Kidney epithelial cell (primary cell): ENCODE results near the gene CFAP61. TPM values are rescaled to one million over a fixed set of nuclear protein-coding genes. Genes with fewer than 3 reads are reported as not detected.

Source experiments
- DNase-seq: peaks from one replicate; pipeline ENCODE4 v3.0.0-alpha.2; 2010; ENCODE audit warnings: low read depth
- H3K27me3 ChIP-seq: 2 replicates; pipeline ENCODE4 v1.6.0; 2011; ENCODE audit warnings: low read length; ENCODE audit not compliant: control insufficient read depth, insufficient read depth
- H3K36me3 ChIP-seq: 2 replicates; pipeline ENCODE4 v1.5.1; 2011; ENCODE audit warnings: low read length; ENCODE audit not compliant: control insufficient read depth, insufficient read depth
- H3K4me3 ChIP-seq: 2 replicates; pipeline ENCODE4 v1.5.1; 2011; ENCODE audit warnings: low read depth, mild to moderate bottlenecking, control low read depth, low read length
- CTCF ChIP-seq: IDR thresholded peaks from 2 replicates; pipeline ENCODE4 v1.5.1; 2011; ENCODE audit warnings: mild to moderate bottlenecking, moderate library complexity, low read length, control low read depth, inconsistent platforms; ENCODE audit not compliant: insufficient read depth, poor library complexity, severe bottlenecking
- total RNA-seq: library from RNA; depleted of rRNA; stranded (reverse); fragments of >200 nt; gene quantifications from 2 replicates; pipeline ENCODE4 v1.2.3, GENCODE V29; 2015

CFAP61 gene
- total RNA-seq, 1 donor from 2014 or later = not detected

- Histone ChIP-seq H3K36me3 (no peaks in the 10 kb centered on the region), H3K4me3 (no peak overlapping the region), H3K27me3 (no peaks in the 10 kb centered on the region)
- DNase-seq = peak; percentile 26
- TF ChIP-seq CTCF = no peak
Measured at GRCh38 chr20:20010639-20011500, 41.5 kb upstream of the CFAP61 start.

- no peak for DNase-seq
- Histone ChIP-seq H3K36me3 (no peaks in the 10 kb centered on the region), H3K27me3 (no peaks in the 10 kb centered on the region), H3K4me3 (no peak overlapping the region)
- no peak for TF ChIP-seq CTCF
Measured at GRCh38 chr20:20012541-20012940, 39.8 kb upstream of the CFAP61 start.

GRCh38 chr20:20014659-20015058 is 37.7 kb upstream of the CFAP61 start:
- no peak overlapping the region for H3K4me3 ChIP-seq
- H3K36me3 ChIP-seq = no peaks in the 10 kb centered on the region
- H3K27me3 ChIP-seq = no peaks in the 10 kb centered on the region
- DNase-seq = no peak
- TF ChIP-seq CTCF = no peak

GRCh38 chr20:20017001-20017843 is 35.1 kb upstream of the CFAP61 start, which contains the start of gene NAA20:
TSS of gene NAA20 (plus strand) at chr20:20017362. CDS start at chr20:20017397, 35 bp downstream.
- peak within 1 kb of the TSS; percentile 89 for H3K4me3 ChIP-seq
- peak; percentile 77 for DNase-seq
- peak; percentile 81 for TF ChIP-seq CTCF
- H3K27me3 ChIP-seq = no peaks in the 10 kb centered on the region
- no peaks in the 10 kb centered on the region for H3K36me3 ChIP-seq

- Histone ChIP-seq H3K36me3 (no peaks in the 10 kb centered on the region), H3K27me3 (no peaks in the 10 kb centered on the region), H3K4me3 (peak overlapping the region; percentile 89)
- TF ChIP-seq CTCF = no peak
- DNase-seq = no peak
Measured at GRCh38 chr20:20017844-20018185, 34.5 kb upstream of the CFAP61 start.
